GM21576 (cell line): ENCODE results near the gene SPDEF.

Experiments used
- ATAC-seq: cut with Tn5 transposase; IDR thresholded peaks from one replicate; pipeline ENCODE4 v1.9.1; 2021; ENCODE audit warnings: mild to moderate bottlenecking, moderate library complexity; ENCODE audit not compliant: unreplicated experiment

SPDEF gene

GRCh38 chr6:34583861-34584604 lies 27.9 kb upstream of the SPDEF start:
- ATAC-seq: no peak

- no peak for ATAC-seq
These were observed 27.3 kb upstream of the SPDEF start for GRCh38 chr6:34583461-34583860.

- no peak for ATAC-seq
These were observed 25.4 kb upstream of the SPDEF start for GRCh38 chr6:34581561-34581920.

GRCh38 chr6:34580707-34581560 lies 24.8 kb upstream of the SPDEF start:
- no peak for ATAC-seq

GRCh38 chr6:34578445-34579262 lies 22.5 kb upstream of the SPDEF start:
- no peak for ATAC-seq

- no peak for ATAC-seq
These were observed 20.3 kb upstream of the SPDEF start for GRCh38 chr6:34576286-34576955.

- ATAC-seq: no peak
These were observed 19.2 kb upstream of the SPDEF start for GRCh38 chr6:34575326-34575725.

- no peak for ATAC-seq
These were observed 18.6 kb upstream of the SPDEF start for GRCh38 chr6:34574647-34575293.

- ATAC-seq: no peak
These were observed 17.5 kb upstream of the SPDEF start for GRCh38 chr6:34573567-34574183.

- no peak for ATAC-seq
These were observed 16.5 kb upstream of the SPDEF start for GRCh38 chr6:34572585-34572984.

- ATAC-seq: no peak
These were observed 15.9 kb upstream of the SPDEF start for GRCh38 chr6:34572021-34572420.

- no peak for ATAC-seq
These were observed 15.3 kb upstream of the SPDEF start for GRCh38 chr6:34571388-34571787.

GRCh38 chr6:34570066-34570833 lies 14.1 kb upstream of the SPDEF start:
- no peak for ATAC-seq

- ATAC-seq: no peak
These were observed 13.3 kb upstream of the SPDEF start for GRCh38 chr6:34569361-34569973.

GRCh38 chr6:34568341-34569201 lies 12.4 kb upstream of the SPDEF start:
- no peak for ATAC-seq

- ATAC-seq: no peak
These were observed 10.9 kb upstream of the SPDEF start for GRCh38 chr6:34566830-34567546.

- ATAC-seq: no peak
These were observed 9.6 kb upstream of the SPDEF start for GRCh38 chr6:34565722-34566137.
